ENCODE measurements around the gene AP1S3.
A peak's percentile ranks its signal among the peaks of the same experiment; 100 is the strongest.

GRCh38 chr2:223727562-223727961, 109.8 kb downstream of the AP1S3 start:
- TF ChIP-seq CTCF (conservative IDR thresholded peaks at IDR 0.05; ENCODE audit: low read length) (peak; percentile 80), EZH2phosphoT487 (IDR thresholded peaks at IDR 0.05; ENCODE audit: borderline replicate concordance) (no peak)

Measured in Loucy (cell line).